Trophoblast cell (in vitro differentiated cells and primary cell): ENCODE results near the gene SLC22A17.
A peak's percentile ranks its signal among the peaks of the same experiment; 100 is the strongest.

Source experiments
- DNase-seq, 2 donors: peaks; one replicate each; pipeline ENCODE4 v3.0.0-alpha.2; 2016
- H2AFZ ChIP-seq: 2 replicates; pipeline ENCODE4 v1.6.1; 2013; ENCODE audit warnings: low read length, moderate library complexity, mild to moderate bottlenecking; ENCODE audit not compliant: insufficient read depth, poor library complexity
- H2AK5ac ChIP-seq: 2 replicates; pipeline ENCODE4 v1.6.1; 2013; ENCODE audit warnings: mild to moderate bottlenecking, low read length
- H2BK120ac ChIP-seq: 2 replicates; pipeline ENCODE4 v1.6.1; 2013; ENCODE audit warnings: low read length, mild to moderate bottlenecking, moderate library complexity; ENCODE audit not compliant: insufficient read depth, poor library complexity
- H2BK12ac ChIP-seq: 2 replicates; pipeline ENCODE4 v1.6.1; 2013; ENCODE audit warnings: mild to moderate bottlenecking, low read length, moderate library complexity
- H2BK5ac ChIP-seq: 2 replicates; pipeline ENCODE4 v1.6.1; 2013; ENCODE audit warnings: low read length, low read depth, moderate library complexity, mild to moderate bottlenecking; ENCODE audit not compliant: poor library complexity
- H3K14ac ChIP-seq: 2 replicates; pipeline ENCODE4 v1.6.1; 2013; ENCODE audit warnings: mild to moderate bottlenecking, low read length
- H3K18ac ChIP-seq: 2 replicates; pipeline ENCODE4 v1.6.1; 2013; ENCODE audit warnings: mild to moderate bottlenecking, low read length
- H3K23ac ChIP-seq: 2 replicates; pipeline ENCODE4 v1.6.1; 2013; ENCODE audit warnings: low read length
- H3K27ac ChIP-seq: 2 replicates; pipeline ENCODE4 v1.5.1; 2013; ENCODE audit warnings: low read depth, mild to moderate bottlenecking, inconsistent platforms, low read length, moderate library complexity
- H3K27me3 ChIP-seq: 2 replicates; pipeline ENCODE4 v1.6.1; 2013; ENCODE audit warnings: inconsistent platforms, mild to moderate bottlenecking, low read length, moderate library complexity; ENCODE audit not compliant: insufficient read depth
- H3K36me3 ChIP-seq, 2 experiments: 1 replicate in 1 of 2; 2 replicates in 1 of 2; pipeline ENCODE4 v1.6.1; 2013; ENCODE audit warnings: low read length in 2 of 2, mild to moderate bottlenecking in 2 of 2, moderate library complexity in 1 of 2; ENCODE audit not compliant: insufficient read depth in 2 of 2, control insufficient read depth in 1 of 2
- H3K4ac ChIP-seq: 2 replicates; pipeline ENCODE4 v1.6.1; 2013; ENCODE audit warnings: low read depth, mild to moderate bottlenecking, low read length, moderate library complexity
- H3K4me1 ChIP-seq, 2 experiments: 1 replicate in 1 of 2; 2 replicates in 1 of 2; pipeline ENCODE4 v1.6.1; 2013; ENCODE audit warnings: low read length in 2 of 2, mild to moderate bottlenecking in 2 of 2, moderate library complexity in 1 of 2; ENCODE audit not compliant: insufficient read depth in 2 of 2, control insufficient read depth in 1 of 2
- H3K4me2 ChIP-seq: 2 replicates; pipeline ENCODE4 v1.6.1; 2013; ENCODE audit warnings: inconsistent platforms, mild to moderate bottlenecking, low read length, moderate library complexity
- H3K4me3 ChIP-seq: 2 replicates; pipeline ENCODE4 v1.5.1; 2013; ENCODE audit warnings: mild to moderate bottlenecking, low read depth, low read length, inconsistent platforms
- H3K79me1 ChIP-seq: one replicate; pipeline ENCODE4 v1.6.1; 2013; ENCODE audit warnings: low read length
- H3K79me2 ChIP-seq: 2 replicates; pipeline ENCODE4 v1.6.1; 2013; ENCODE audit warnings: low read length, mild to moderate bottlenecking; ENCODE audit not compliant: control insufficient read depth, insufficient read depth, poor library complexity
- H3K9ac ChIP-seq: 2 replicates; pipeline ENCODE4 v1.6.1; 2013; ENCODE audit warnings: mild to moderate bottlenecking, low read length
- H3K9me3 ChIP-seq: 2 replicates; pipeline ENCODE4 v1.6.1; 2013; ENCODE audit warnings: low read depth, mild to moderate bottlenecking, control low read depth, inconsistent platforms, low read length; ENCODE audit not compliant: insufficient read depth
- H4K12ac ChIP-seq: 2 replicates; pipeline ENCODE4 v1.6.1; 2013; ENCODE audit warnings: low read depth, mild to moderate bottlenecking, low read length, moderate library complexity
- H4K8ac ChIP-seq: 2 replicates; pipeline ENCODE4 v1.6.1; 2013; ENCODE audit warnings: low read depth, mild to moderate bottlenecking, low read length, moderate library complexity
- H4K91ac ChIP-seq: one replicate; pipeline ENCODE4 v1.6.1; 2013; ENCODE audit warnings: low read depth, mild to moderate bottlenecking, low read length, moderate library complexity
- WGBS: extraction: QIAGEN DNeasy Blood & Tissue Kit; methylation state at CpG from one replicate; pipeline ENCODE4 v1.1.7; 2013; ENCODE audit warnings: missing lambda C conversion rate; ENCODE audit not compliant: insufficient read length, insufficient coverage; ENCODE audit errors: extremely low coverage; 5-methylcytosine and 5-hydroxymethylcytosine counted together

Gene SLC22A17

DNA sequence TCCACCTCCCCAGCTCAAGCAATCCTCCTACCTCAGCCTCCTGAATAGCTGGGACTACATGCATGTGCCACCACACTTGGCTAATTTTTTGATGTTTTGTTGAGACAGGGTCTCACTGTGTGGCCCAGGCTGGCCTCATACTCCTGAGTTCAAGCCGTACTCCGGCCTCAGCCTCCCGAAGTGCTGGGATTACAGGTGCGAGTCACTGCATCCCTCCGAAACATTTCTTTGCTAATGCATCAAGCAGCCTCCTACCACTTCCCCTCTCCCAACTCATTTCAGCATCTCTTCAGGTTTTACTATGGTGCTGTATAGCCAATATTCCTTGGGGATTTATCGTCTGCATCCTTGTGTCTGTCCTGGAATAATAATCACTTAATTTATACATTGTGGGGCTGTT is 2.3 kb upstream of the SLC22A17 start:
- H3K9ac ChIP-seq, result no peak overlapping the region
- no peak for DNase-seq
- H3K36me3 ChIP-seq, result peaks cover 26 to 34% of the 10 kb centered on the region in 2 experiments
- H2BK12ac ChIP-seq, result no peak overlapping the region
- H3K79me1 ChIP-seq, result peaks cover 5% of the 10 kb centered on the region
- no peak overlapping the region for H3K18ac ChIP-seq
- H3K4me2 ChIP-seq, result no peak overlapping the region
- no peak overlapping the region for H2BK120ac ChIP-seq
- H3K4ac ChIP-seq, result no peak overlapping the region
- H3K4me1 ChIP-seq, result peaks cover 6 to 13% of the 10 kb centered on the region in 2 experiments
- H3K27me3 ChIP-seq, result peaks cover 2% of the 10 kb centered on the region
- H3K27ac ChIP-seq, result no peak overlapping the region
- no CpG with 5 or more reads among the region's 6 CpGs for WGBS
- no peak overlapping the region for H3K23ac ChIP-seq
- H4K8ac ChIP-seq, result no peak overlapping the region
- no peak overlapping the region for H4K91ac ChIP-seq
- no peak overlapping the region for H2AFZ ChIP-seq
- no peak overlapping the region for H2AK5ac ChIP-seq
- no peak overlapping the region for H2BK5ac ChIP-seq
- no peak overlapping the region for H3K4me3 ChIP-seq
- H3K14ac ChIP-seq, result no peak overlapping the region
- H3K79me2 ChIP-seq, result no peaks in the 10 kb centered on the region
- no peaks in the 10 kb centered on the region for H3K9me3 ChIP-seq
- H4K12ac ChIP-seq, result no peak overlapping the region

DNA sequence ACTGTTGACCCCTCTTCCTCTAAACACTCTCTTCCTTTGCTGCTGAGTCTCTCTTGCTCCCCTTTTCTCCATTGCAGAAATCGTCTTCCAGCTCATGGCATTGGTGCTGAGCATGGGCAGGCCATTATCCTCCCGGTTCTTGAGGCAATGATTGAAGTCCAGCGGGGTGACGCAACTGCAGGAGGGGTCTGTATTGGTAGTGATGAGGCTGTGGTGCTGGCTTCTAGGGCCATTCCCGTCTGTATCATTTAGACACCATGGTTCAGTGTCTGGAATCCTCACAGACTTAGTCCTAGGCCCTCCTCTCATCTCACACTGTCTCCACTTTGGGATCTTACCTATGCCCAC is 720 bp upstream of the SLC22A17 start:
- H4K91ac ChIP-seq, result no peak overlapping the region
- no peak overlapping the region for H3K18ac ChIP-seq
- peak overlapping the region; percentile 3 for H4K8ac ChIP-seq
- no peak overlapping the region for H3K4me2 ChIP-seq
- H3K4ac ChIP-seq, result no peak overlapping the region
- H3K36me3 ChIP-seq, result peaks cover 12 to 20% of the 10 kb centered on the region in 2 experiments
- H2AK5ac ChIP-seq, result peak overlapping the region; percentile 3
- no peak overlapping the region for H2AFZ ChIP-seq
- no peak overlapping the region for H3K4me3 ChIP-seq
- no peak overlapping the region for H3K14ac ChIP-seq
- no peak overlapping the region for H3K23ac ChIP-seq
- H3K4me1 ChIP-seq, result peaks cover 6 to 13% of the 10 kb centered on the region in 2 experiments
- H3K79me2 ChIP-seq, result no peaks in the 10 kb centered on the region
- no peak for DNase-seq
- no CpG with 5 or more reads among the region's 5 CpGs for WGBS
- H2BK12ac ChIP-seq, result no peak overlapping the region
- H3K9me3 ChIP-seq, result peaks cover 2% of the 10 kb centered on the region
- H3K27me3 ChIP-seq, result peaks cover 2% of the 10 kb centered on the region
- H3K27ac ChIP-seq, result no peak overlapping the region
- H3K79me1 ChIP-seq, result peaks cover 5% of the 10 kb centered on the region
- H2BK5ac ChIP-seq, result no peak overlapping the region
- H4K12ac ChIP-seq, result no peak overlapping the region
- no peak overlapping the region for H3K9ac ChIP-seq
- no peak overlapping the region for H2BK120ac ChIP-seq

DNA sequence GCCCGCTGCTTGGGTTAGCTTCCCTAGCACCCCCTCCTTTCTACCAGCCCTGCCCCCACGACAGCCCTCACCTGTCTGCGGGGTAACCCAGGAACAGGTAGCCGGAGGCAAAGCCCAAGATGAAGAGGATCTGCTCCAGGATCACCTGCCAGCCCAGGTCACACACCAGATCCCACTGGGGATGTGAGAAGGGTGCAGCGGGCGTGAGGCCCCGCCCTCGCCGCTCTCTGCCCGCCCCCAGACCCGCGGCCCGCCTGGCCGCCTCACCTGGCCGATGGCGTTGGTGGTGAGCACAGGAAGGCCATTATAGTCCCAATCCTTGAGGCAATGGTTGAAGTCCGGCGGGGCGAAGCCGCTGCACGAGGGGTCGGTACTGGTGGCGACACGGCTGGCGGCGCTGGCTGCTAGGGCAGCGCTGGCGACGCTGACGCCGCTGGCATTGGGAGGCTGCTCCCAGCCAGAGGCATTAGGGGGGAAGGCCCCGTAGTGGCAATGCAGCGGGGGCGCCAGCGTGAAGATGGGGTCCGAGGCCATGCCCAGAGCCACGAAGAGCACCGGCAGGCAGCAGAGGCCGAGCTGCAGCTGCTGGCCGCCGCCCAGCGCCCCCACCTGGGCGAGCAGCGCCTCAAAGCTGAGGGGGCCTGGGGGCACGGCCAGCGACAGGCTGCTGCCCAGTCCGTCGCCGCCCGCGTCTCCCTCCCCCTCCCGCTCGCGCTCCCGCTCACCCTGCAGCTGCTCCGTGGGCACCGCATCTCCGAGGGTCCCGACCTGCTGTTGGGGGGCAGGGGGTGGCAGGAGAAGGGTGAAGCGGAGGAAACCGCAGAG is 794 bp downstream of the SLC22A17 start:
- DNase-seq, result peak in 1 of 2 donors; percentile 32
- peaks cover 6 to 13% of the 10 kb centered on the region in 2 experiments for H3K4me1 ChIP-seq
- H3K14ac ChIP-seq, result peak overlapping the region; percentile 41
- no peak overlapping the region for H2BK120ac ChIP-seq
- H3K23ac ChIP-seq, result no peak overlapping the region
- no CpG with 5 or more reads among the region's 61 CpGs for WGBS
- H4K8ac ChIP-seq, result no peak overlapping the region
- no peak overlapping the region for H2BK5ac ChIP-seq
- no peak overlapping the region for H3K27ac ChIP-seq
- H3K9me3 ChIP-seq, result peaks cover 2% of the 10 kb centered on the region
- peak overlapping the region; percentile 40 for H3K18ac ChIP-seq
- peak overlapping the region; percentile 55 for H2AFZ ChIP-seq
- peak overlapping the region; percentile 1 for H4K91ac ChIP-seq
- H3K79me2 ChIP-seq, result no peaks in the 10 kb centered on the region
- H3K4me2 ChIP-seq, result peak overlapping the region; percentile 88
- H2AK5ac ChIP-seq, result no peak overlapping the region
- peak overlapping the region; percentile 49 for H4K12ac ChIP-seq
- H2BK12ac ChIP-seq, result no peak overlapping the region
- peak overlapping the region; percentile 2 for H3K9ac ChIP-seq
- H3K36me3 ChIP-seq, result peaks cover 15 to 18% of the 10 kb centered on the region in 2 experiments
- peaks cover 2% of the 10 kb centered on the region for H3K27me3 ChIP-seq
- peak overlapping the region; percentile 76 for H3K4me3 ChIP-seq
- H3K4ac ChIP-seq, result no peak overlapping the region
- peaks cover 5% of the 10 kb centered on the region for H3K79me1 ChIP-seq

DNA sequence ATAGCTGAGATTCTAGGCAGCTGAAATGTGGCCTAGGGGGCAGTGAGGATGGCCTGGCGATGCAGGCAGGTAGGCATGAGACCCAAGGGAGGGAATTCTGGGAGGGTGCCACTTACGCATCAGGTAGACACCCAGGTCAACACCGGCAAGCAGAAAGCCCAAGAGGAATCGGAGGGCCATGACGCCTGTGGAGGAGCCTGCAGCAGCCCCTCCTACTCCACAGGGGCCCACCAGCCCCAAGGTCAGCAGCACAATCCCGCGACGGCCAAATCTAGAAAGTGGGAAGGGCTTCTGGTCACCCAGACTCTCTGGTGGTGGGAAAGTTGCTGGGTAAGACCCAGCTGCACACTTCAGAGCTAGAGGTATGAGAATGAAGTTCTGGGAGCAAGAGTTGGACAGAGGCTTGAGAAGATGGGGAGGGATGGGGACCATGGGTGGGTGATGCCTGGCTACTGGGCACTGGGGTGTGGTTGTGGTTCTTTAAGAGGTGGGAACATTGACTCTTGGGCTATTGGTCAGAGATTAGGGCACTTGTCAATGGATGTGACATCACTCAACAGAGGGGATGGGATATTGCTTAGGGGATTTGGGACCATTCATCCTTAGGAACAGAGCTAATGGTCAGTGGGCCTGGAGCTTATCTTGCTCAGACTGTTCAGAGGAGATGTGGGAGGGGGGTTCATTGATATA is 3.4 kb downstream of the SLC22A17 start:
- Histone ChIP-seq H3K9me3 (peaks cover 2% of the 10 kb centered on the region), H3K79me1 (peaks cover 5% of the 10 kb centered on the region), H2AK5ac (no peak overlapping the region), H3K4ac (no peak overlapping the region), H4K91ac (no peak overlapping the region), H3K23ac (no peak overlapping the region), H2BK5ac (no peak overlapping the region), H3K14ac (no peak overlapping the region), H3K36me3 (peaks cover 10 to 12% of the 10 kb centered on the region in 2 experiments), H4K12ac (no peak overlapping the region), H3K18ac (no peak overlapping the region), H3K4me1 (peaks cover 6 to 13% of the 10 kb centered on the region in 2 experiments), H2BK120ac (no peak overlapping the region), H3K4me3 (no peak overlapping the region), H3K9ac (no peak overlapping the region), H2BK12ac (no peak overlapping the region), H4K8ac (no peak overlapping the region), H3K27me3 (peaks cover 2% of the 10 kb centered on the region), H3K27ac (no peak overlapping the region), H3K4me2 (no peak overlapping the region), H2AFZ (no peak overlapping the region), H3K79me2 (no peaks in the 10 kb centered on the region)
- DNase-seq, result no peak
- no CpG with 5 or more reads among the region's 8 CpGs for WGBS
